Heart left ventricle (tissue), 13 donors: ENCODE results near the gene EPS8L1.

Experiments
- CTCF ChIP-seq, 12 donors: fragments of 200-600 bp; sonication (generic) in 4 of 12; IDR thresholded peaks; one replicate each; pipeline versions ENCODE4 v1.5.0 to v1.8.0; 2018 to 2022; ENCODE audit warnings: antibody characterized with exemption in 12 of 12, mild to moderate bottlenecking in 5 of 12
- POLR2A ChIP-seq, 2 donors: fragments of 450-650 bp; IDR thresholded peaks; one replicate each; pipeline ENCODE4 v1.6.1; 2017; ENCODE audit warnings: antibody characterized with exemption in 2 of 2, mild to moderate bottlenecking in 2 of 2, moderate library complexity in 2 of 2
- donor health status: ischemic (EF 13 %, LVEDD 7.1; RV severe dilation, severe dysfunction).
- donor health status: DM: no; HTN: yes; CAD: no.
- donor health status: DM: no; HTN: no; CAD: no.
- donor health status: ischemic (EF 25% LVEDD 6.9; RV normal size, moderate dysfunction).
- donor health status: ischemic (EF 25% LVEDD 5.7; RV mildly dilated, moderate dysfunction).
- donor health status: ischemic (EF 35%, LVEDD 5.7; RV mildly dilated, moderate dysfunction).
- donor health status: nonischemic (EF 11% LVEDD 7.7; RV severe dilation, severe dysfunction).
- donor health status: DM: yes; HTN: yes; CAD: no.
- donor health status: PGD.
- donor health status: ischemic (EF 29% LVEDD 5.4; RV normal size, mild dysfunction).
- donor health status: nonischemic (EF 23%, LVEDD 6.1; RV moderate dilation, normal function).

- TF ChIP-seq CTCF (IDR thresholded peaks at IDR 0.05) (no peak), POLR2A (IDR thresholded peaks at IDR 0.05) (no peak)
Measured at GRCh38 chr19:55106591-55106990, 30.9 kb downstream of the EPS8L1 start.
